Activated CD8-positive, alpha-beta memory T cell treated with anti-CD3 and anti-CD28 coated beads for 4 hours (primary cell): Measurements from ENCODE around the gene TEK.
"Not testable (repeated sequence)": the region's sequence is repeated elsewhere in the genome, so short reads cannot be mapped to it uniquely, and the experiment has no call there.

ENCODE experiments used
- DNase-seq, 2 donors: peaks; one replicate each; pipeline ENCODE4 v3.0.0-alpha.2; 2020; ENCODE audit warnings: low read depth in 2 of 2

TEK gene

DNA sequence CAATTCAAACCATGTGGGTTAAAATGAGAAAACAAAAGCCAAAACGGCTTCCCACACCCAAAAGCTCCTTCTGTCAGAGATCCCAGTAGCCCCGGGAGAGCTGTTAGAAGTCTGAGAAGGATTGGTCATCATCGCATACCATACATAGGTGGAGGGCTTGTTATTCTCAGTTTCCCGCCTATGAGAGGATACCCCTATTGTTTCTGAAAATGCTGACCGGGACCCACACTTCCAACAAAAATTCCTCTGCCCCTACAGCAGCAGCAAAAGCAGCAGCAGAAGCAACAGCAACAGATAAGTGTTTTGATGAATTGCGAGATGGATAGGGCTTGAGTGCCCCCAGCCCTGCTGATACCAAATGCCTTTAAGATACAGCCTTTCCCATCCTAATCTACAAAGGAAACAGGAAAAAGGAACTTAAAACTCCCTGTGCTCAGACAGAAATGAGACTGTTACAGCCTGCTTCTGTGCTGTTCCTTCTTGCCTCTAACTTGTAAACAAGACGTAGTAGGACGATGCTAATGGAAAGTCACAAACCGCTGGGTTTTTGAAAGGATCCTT, at the start of gene TEK:
TEK (plus strand) TSS at position 245 of the 561 bp plus-strand sequence. CDS start 366 bp downstream, outside the sequence.
- no peak for DNase-seq

DNA sequence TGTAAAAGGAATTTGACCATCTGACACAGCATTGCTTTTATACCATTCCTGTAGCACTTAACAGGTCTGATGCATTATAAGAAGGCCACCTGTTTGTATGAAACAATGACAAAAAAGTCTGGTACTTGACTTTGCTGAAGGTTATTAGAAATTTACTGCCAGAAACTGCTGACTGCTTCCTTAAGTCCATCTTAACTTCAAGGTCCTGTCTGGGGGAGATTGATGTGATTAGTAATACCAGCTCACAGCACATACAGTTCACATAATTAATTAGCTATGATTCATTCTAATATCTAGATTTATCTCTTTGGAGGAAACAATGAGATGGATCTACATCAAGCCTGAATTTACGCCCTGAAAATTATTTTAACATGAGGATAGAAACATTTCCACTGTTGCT, 49.6 kb upstream of the TEK start:
- DNase-seq: no peak

DNA sequence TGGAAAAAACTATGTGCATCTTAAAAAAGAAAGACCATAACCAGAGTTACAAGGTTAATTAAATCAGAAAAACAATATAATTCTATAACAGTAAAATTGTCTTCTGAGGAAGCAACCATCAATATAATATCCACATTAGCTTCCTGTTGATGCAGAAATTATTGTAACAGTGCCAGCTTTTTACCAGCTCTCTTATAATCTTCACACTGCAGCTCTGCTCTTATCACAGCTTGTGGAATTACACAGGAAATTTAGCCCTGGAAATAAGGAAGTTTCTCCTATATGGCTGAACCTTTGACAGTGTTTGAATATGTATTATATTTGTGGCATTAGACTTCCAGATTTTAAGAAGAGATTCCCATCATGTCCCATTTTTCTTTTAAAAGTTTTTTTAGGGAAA, 49.1 kb upstream of the TEK start:
- no peak for DNase-seq

DNA sequence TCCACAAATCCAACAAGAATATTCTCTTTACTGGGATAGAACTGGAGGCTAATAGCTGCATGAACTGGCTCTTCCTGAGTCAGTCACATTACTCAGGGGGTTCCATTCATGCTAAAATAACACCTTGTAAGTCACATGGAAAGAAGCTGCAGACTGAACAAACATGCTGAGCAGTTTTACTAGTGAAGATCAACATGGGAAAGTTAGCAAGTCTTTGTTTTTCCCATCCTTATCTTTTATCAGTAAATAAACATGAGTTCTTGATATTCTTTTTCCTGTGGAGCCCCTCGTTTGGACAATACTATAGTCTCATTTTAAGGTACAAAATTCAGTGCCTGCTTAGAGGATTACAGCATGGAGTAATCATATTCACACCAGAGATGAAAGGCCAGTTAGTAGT, 43.7 kb upstream of the TEK start:
- no peak for DNase-seq

DNA sequence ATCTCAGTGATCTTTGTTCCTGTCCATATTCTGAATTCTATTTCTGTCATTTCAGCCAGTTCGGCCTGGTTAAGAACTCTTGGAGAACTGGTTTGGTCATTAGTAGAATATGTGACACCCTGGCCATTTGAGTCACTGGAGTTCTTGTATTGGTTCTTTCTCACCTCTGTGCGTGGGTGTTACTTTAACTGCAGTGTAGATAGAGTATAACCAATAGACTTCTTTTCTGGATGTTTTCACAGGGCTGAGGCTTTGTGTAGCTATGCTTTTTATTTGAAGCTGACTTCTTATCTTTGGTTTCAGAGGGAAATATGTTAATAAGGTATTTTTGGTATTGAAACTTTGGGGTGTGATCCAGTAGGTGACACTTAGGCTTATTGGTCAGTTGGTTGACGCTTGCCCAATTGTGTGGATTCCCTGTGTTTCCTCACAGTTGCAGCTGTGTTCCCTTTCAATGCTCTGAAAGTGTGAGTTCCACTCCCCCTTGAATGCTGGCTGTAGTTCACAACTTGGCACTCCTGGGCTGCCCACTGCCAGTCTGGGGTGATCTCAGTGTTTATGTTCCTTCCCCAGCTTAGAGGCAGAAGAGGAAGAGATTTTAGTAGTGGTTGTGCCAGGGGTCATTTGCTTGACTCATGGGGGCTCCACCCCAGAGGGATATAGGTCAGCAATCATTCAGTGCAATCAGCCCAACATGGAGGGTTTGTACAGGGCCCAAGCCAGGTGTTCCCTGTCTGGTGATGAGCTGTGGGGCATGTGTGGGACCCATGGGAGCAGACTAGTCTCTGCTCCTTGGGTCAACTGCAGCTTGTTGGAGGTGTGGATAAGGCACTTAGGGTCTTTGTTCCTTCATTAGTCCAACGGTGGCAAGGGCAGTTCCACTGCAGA, 34.9 kb upstream of the TEK start:
- DNase-seq: no peak

DNA sequence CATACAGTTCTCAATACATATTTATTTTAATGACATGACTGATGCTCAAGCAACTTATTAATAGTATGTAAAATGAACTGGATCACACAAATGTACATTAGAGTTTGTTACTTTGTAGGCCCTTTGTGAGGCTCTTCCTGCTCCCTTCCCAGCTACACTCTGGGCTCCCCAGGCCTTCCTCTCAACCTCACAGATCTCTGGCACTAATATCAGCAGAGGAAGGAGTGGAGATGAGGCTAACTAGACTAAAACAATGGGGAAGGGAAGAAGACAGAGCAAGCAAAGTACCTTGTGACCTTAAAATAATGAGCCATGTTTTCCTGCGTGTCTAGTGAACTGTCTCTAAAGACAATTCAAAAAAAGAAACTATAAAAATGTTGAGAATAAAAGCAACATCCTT, 30.3 kb upstream of the TEK start:
- no peak for DNase-seq

DNA sequence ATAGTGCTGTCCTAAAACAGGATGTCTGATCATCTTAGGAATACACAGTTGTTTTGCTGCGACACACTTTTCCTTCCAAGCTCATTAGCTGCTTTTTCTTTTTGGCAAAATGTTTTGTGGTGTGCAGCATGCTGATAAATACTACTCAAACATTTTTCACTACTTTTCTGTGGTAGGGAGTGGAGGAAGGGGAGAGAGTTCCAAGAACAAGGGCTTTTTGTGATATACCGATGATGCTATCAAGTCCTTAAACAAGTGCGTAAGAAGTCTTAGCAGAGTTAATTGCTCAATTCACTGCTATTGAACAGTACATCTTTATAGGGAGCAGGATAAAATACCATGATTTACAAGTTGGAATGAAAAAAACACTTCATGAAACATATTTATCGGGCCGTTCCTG, 23.6 kb upstream of the TEK start:
- no peak for DNase-seq

DNA sequence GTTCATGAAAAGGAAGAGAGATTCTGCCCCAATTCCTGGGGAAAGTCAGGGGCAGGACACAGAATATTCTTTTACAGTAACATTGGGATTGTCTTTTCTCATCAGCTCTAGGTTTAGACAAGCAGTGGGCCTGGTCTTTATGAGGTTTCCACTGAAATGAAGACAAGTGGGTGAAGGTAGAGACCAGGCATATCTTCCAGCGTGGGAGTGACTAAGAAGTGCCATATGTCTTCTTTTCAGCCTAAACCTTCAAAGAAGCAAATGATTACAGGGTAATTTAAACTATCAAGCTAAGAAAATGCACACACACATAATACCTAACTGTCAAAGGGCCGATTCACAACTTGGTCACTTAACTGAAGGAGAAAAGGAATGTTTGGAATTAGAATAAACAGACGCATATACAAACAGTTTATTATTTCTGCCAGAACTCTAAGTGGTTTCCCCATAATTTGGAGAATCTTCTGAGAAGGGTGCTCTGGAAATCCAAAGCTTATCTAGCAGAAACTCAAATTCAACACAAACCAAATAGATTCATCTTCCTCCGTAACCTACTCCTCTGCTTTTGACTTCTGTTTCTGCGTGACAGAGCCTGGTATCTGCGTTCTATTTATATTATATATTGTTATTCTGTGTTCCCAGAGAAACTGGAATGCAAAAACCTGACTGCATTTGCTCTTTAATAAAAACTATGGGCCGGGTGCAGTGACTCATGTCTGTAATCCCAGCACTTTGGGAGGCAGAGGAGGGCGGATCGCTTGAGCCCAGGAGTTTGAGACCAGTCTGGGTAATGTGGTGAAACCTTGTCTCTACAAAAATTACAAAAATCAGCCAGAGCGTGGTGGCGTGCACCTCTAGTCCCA, 22.0 kb upstream of the TEK start:
- DNase-seq: no peak

DNA sequence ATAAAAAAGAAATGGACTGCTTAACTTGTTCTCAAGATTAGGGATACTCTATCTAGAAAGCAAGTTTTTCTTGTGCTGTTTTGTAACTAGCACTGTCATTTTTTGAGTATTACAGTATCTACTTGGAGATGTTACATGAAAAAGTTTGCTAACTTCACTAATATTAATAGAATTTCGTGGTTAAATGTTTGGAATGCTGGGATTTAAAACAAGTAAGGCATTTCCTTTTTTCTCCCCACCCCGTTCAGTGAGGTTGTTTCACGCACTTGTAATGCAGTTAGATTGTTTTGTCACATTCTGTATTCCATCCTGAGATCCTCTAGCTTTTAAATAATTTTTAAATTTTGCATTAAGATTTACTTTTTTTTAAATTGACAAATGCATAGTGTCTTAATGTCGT, 20.0 kb upstream of the TEK start:
- DNase-seq: no peak

DNA sequence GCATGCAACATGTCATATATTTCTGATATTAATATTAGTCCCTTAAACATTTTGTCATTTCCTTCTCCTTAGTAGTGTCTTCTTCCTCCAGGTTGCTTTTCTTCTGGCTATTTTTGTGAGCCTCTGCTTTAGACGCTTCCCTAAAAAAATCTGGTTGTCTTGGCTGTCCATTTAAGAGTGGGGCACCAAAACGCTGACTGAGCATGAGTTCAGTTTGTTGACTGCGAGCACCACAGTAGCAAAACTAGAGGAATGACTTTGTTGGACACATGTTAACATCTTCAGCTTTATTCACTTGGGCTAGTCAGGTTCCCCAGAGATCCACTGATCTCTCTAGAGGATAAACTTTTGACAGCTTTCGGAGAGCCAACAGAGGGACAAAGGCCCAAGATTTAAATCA, 19.3 kb upstream of the TEK start:
- DNase-seq: no peak

DNA sequence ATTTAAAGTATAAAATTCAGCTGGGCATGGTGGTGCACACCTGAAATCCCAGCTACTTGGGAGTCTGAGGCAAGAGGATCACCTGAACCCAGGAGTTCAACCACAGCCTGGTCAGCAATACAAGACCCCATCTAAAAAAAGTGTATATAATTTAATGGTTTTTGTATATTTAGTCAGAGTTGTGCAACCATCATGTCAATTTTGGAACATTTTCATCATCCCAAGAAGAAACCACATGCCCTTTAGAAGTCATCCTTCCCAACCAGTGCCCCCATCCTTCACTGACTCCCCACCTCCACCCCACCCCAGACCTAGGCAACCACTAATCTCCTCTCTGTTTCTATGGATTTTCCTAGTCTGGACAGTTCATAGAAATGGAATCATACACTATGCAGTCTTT, 18.8 kb upstream of the TEK start:
- DNase-seq: no peak

DNA sequence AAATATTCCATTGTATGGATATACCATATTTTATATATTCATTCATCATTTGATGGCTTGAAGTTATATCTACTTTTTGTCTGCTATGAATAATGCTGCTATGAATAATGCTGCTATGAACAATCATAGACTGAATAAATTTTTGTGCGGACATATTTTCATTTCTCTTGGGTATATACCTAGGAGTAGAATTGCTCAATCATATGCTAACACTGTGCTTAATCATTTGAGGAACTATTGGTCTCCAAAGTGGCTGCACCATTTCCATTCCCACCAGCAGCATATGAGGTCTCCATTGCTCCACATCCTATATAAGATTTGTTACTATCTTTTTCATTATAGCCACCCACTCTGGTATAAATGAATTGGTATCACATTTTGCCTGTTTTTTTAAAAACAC, 18.3 kb upstream of the TEK start:
- no peak for DNase-seq

DNA sequence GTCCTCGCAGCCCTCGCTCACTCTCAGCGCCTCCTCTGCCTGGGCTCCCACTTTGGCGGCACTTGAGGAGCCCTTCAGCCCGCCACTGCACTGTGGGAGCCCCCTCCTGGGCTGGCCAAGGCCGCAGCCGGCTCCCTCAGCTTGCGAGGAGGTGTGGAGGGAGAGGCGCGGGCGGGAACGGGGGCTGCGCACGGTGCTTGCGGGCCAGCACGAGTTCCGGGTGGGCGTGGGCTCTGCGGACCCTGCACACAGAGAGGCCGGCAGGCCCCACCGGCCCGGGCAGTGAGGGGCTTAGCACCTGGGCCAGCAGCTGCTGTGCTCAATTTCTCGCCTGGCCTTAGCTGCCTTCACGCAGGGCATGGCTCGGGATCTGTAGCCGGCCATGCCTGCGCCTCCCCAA, 16.5 kb upstream of the TEK start:
- not testable (repeated sequence) for DNase-seq

DNA sequence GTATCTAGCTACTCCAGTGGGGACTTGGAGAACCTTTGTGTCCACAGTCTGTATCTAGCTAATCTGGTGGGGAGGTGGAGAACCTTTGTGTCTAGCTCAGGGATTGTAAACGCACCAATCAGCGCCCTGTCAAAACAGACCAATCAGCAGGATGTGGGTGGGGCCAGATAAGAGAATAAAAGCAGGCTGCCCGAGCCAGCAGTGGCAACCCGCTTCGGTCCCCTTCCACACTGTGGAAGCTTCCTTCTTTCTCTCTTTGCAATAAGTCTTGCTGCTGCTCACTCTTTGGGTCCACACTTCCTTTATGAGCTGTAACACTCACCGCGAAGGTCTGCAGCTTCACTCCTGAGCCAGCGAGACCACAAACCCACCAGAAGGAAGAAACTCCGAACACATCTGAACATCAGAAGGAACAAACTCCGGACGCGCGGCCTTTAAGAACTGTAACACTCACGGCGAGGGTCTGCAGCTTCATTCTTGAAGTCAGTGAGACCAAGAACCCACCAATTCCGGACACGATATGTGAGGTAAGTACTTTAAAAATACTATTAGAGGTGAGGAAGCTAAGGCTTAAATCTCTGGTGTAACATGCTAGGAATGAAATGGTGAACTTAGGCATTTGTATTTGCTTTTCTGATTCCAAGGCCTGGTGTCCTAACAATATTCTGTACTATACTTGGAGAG, 15.5 kb upstream of the TEK start:
- not testable (repeated sequence) for DNase-seq

DNA sequence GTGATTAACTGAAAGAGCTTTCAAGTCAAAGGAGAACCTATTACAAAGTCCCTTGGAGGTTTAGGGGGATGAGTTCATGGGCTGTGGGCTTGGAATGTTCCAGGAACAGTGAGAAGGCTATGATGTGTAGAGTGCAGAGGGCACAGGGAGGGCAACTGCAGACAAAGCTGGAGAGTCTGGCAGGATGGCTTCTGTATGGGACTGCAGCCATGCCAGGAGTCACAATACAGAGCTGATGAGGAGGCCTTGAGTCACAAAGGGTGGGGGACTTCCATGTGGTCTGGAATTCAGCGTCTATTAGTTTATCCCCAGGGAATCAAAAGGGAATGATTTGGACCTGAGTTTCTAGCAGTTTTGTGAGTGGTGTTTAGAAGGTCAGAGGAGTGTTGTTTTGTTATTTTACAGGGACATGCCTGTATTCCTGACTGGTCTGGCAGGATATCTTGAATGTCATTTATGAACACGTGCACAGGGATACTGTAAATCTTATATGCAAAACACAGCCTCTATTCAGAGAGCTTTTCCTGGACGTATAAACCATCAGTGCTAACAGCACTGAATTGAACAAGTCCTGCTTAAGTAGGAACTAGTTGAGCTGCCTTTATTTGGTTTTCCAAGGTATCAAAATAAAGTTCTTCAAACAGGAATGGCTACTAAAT, 14.3 kb upstream of the TEK start:
- DNase-seq: no peak

DNA sequence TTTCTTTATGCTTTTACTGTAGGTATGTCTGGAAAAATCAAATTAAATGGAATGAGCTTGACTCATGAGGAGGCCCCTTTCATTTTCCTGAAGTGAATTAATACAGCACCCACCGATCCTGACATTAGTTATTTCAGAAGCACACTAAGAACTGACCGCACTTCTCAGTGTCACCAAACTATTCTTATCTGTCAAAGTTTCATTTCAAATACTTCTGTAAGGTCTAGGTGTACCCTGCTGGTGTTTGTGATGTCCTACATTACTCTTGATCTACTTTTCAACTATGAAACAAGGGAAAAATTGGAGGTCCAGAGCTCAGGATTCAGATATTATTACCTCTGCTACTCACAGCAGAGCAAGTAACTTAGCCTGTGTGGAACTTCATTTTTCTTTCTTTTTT, 1.8 kb upstream of the TEK start:
- DNase-seq: no peak

DNA sequence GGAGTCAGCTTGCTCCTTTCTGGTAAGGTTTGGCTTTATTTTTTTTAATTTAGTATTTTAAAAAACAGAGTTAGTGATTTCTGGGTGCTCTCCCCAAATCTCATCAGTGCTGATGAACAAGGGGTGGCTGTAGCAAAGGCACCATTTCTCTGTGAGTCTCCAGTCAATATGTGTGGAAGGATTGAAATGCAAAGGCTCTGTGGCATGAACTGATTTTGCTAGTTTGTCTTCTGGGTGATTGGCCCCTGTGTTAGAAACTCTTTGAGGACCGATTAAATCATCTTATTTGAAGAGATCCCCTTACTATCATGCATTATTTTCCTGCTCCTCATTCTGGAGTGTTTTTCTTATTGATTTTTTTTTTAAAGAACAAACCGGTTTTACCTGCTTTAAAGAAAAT, 596 bp downstream of the TEK start:
- no peak for DNase-seq

DNA sequence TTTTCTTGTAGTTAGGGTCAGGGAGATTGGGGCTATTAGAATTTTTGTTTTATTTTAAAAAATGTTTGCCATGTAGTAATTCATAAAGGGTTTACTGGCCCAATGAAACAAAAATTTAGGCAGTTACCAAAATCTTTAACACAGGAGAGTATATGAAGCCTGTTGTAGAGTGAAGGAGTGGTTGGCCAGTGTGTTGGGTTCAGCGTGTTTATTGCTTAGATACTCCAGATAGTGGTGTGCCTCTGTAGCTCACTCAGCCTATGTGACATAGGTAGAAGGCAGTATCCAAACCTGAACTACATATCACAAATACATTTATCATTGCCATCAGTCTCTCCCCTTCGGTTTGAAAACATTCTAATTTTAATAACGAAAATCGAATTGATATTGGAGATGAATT, 1.2 kb downstream of the TEK start:
- DNase-seq: no peak

DNA sequence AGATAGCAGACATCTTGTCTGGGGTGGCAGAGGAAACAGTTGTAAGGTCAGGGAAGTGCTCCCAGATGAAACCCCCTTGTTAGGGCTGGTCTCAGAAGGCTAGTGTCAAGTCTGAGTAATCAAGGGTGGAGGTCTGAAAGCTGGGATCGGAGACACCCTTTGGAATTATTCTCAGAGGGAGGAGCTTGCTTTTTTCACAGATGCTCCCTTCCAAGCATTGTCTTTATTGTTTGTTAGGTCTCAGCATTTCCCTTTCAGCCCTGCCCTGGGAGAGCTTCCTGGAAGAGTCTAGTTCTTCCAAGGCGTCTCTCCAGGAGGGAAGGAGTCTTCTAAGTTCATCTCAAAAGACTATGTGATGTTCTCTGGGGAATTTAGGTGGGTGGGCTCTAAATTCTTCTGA, 3.2 kb downstream of the TEK start:
- DNase-seq: no peak

DNA sequence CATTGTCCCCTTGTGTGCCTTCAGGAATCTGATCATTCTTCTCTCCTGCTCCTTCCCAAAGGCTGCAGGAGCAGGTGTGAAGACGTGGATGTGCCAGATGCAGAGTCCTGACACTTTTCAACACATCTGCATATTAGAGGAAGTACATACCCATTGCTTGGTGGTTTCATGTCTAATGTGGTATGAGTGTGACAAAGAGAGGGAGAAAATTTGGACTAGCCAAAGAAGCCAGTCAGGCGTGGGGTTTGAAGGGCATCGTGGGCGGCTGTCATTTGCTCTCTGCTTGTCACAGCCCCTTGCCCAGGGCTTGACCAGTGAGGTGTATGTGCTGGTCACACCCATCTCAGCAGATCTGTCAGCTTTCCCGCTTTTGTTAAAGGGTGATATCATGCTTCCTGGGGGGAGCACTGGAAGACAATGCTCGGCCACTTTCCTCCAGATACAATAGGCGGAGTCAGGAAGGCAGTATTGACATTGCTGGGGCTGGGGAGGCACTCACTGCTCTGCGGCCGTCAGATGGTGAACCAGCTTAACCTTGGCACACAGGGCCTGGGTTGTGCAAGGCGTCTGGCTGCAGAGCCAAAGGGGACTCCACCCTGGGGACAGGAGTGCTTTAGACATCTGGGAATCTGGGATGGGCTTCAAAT, 8.6 kb downstream of the TEK start:
- DNase-seq: no peak

DNA sequence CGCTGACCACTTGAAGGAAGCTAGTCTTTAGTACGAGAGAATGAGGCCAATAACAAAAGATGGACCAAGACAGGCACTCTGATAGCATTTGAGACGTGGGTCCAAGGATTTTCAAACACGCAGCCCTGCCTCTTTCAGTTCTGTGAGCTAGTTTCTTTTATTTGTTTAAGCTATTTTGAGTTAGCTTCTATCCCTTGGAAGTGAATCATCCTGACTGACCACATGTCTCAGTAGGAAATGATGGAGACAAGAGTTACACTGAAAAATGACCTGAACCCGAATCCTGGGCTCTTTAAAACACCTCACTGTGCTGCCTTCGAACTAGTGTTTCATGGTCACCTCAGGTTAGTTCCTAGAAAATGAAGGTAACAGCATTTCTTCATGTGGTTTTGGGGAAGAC, 9.9 kb downstream of the TEK start:
- DNase-seq: no peak
